OCI-LY7 (cell line): ENCODE results near the gene PHETA2.
"Not testable (repeated sequence)": the region's sequence is repeated elsewhere in the genome, so short reads cannot be mapped to it uniquely, and the experiment has no call there.

Experiments used
- EZH2phosphoT487 ChIP-seq: fragments of 200-600 bp; sonication (generic); IDR thresholded peaks from 2 replicates; pipeline ENCODE4 v1.6.1; 2018; ENCODE audit warnings: low read depth, borderline replicate concordance, mild to moderate bottlenecking, mixed run types, antibody characterized with exemption, low read length, moderate library complexity, mixed read lengths
- TF ChIP-seq, protein P1 (sequence below): fragments of 200-600 bp; sonication (generic); conservative IDR thresholded peaks from 2 replicates; pipeline ENCODE4 v1.5.1; 2014; ENCODE audit warnings: mild to moderate bottlenecking, antibody characterized with exemption, low read length, moderate library complexity, mixed read lengths

DNA sequence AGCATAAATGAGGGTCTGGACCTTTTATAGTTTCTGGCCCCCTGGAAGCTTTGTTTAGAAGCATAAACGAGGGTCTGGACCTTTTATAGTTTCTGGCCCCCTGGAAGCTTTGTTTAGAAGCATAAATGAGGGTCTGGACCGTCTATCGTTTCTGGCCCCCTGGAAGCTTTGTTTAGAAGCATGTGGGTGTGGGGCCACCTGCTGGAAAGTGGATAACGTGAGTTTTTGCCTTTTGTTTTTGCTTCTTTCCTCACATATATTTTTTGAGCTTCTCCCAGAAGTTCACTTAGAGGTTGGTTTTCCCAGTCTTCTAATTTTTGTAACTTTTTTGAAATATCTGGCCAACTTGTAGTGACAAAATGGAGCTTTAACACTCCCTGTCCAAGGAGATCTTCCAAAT is 38.7 kb downstream of the PHETA2 start:
- TF ChIP-seq, protein P1, sequence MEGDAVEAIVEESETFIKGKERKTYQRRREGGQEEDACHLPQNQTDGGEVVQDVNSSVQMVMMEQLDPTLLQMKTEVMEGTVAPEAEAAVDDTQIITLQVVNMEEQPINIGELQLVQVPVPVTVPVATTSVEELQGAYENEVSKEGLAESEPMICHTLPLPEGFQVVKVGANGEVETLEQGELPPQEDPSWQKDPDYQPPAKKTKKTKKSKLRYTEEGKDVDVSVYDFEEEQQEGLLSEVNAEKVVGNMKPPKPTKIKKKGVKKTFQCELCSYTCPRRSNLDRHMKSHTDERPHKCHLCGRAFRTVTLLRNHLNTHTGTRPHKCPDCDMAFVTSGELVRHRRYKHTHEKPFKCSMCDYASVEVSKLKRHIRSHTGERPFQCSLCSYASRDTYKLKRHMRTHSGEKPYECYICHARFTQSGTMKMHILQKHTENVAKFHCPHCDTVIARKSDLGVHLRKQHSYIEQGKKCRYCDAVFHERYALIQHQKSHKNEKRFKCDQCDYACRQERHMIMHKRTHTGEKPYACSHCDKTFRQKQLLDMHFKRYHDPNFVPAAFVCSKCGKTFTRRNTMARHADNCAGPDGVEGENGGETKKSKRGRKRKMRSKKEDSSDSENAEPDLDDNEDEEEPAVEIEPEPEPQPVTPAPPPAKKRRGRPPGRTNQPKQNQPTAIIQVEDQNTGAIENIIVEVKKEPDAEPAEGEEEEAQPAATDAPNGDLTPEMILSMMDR = peak; percentile 63
- TF ChIP-seq EZH2phosphoT487 = not testable (repeated sequence)
